Loucy (cell line): ENCODE measurements around the gene GET4.

Source experiments
- EZH2phosphoT487 ChIP-seq: fragments of 200-600 bp; IDR thresholded peaks from 2 replicates; pipeline ENCODE4 v1.6.1; 2018; ENCODE audit warnings: antibody characterized with exemption, mild to moderate bottlenecking, moderate library complexity, borderline replicate concordance
- TF ChIP-seq, protein P1 (sequence below): fragments of 200-600 bp; sonication (generic); conservative IDR thresholded peaks from 2 replicates; pipeline ENCODE4 v1.5.1; 2014; ENCODE audit warnings: mild to moderate bottlenecking, antibody characterized with exemption, low read length

DNA sequence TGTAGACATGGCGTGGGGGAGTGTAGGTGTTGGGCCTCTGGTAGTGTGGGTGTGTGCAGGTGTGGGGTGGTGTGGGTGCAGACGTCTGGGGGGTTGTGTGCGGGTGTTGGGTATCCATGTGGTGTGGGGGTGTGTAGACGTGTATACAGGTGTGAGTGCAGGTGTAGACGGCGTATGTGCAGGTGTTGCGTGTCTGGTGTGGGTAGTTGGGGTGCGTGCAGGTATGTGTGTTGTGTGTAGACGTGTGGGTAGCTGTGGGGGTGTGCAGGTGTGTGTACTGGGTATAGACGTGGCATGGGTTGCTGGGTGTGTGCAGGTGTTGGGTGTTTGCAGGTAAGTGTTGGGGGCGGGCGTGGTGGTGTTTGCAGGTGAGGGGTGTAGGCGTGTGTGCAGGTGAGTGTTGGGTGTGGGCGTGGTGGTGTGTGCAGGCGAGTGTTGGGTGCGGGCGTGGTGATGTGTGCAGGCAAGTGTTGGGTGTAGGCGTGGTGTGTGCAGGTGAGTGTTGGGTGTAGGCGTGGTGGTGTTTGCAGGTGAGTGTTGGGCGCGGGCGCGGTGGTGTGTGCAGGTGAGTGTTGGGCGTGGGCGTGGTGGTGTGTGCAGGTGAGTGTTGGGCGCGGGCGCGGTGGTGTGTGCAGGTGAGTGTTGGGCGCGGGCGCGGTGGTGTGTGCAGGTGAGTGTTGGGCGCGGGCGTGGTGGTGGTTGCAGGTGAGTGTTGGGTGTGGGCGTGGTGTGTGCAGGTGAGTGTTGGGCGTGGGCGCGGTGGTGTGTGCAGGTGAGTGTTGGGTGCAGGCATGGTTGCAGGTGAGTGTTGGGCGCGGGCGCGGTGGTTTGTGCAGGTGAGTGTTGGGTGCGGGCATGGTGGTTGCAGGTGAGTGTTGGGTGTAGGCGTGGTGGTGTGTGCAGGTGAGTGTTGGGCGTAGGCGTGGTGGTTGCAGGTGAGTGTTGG, 16.6 kb downstream of the GET4 start:
- TF ChIP-seq, protein P1, sequence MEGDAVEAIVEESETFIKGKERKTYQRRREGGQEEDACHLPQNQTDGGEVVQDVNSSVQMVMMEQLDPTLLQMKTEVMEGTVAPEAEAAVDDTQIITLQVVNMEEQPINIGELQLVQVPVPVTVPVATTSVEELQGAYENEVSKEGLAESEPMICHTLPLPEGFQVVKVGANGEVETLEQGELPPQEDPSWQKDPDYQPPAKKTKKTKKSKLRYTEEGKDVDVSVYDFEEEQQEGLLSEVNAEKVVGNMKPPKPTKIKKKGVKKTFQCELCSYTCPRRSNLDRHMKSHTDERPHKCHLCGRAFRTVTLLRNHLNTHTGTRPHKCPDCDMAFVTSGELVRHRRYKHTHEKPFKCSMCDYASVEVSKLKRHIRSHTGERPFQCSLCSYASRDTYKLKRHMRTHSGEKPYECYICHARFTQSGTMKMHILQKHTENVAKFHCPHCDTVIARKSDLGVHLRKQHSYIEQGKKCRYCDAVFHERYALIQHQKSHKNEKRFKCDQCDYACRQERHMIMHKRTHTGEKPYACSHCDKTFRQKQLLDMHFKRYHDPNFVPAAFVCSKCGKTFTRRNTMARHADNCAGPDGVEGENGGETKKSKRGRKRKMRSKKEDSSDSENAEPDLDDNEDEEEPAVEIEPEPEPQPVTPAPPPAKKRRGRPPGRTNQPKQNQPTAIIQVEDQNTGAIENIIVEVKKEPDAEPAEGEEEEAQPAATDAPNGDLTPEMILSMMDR = no peak
- TF ChIP-seq EZH2phosphoT487 = no peak
